ENCODE data around the gene TPM4.

TPM4 gene

DNA sequence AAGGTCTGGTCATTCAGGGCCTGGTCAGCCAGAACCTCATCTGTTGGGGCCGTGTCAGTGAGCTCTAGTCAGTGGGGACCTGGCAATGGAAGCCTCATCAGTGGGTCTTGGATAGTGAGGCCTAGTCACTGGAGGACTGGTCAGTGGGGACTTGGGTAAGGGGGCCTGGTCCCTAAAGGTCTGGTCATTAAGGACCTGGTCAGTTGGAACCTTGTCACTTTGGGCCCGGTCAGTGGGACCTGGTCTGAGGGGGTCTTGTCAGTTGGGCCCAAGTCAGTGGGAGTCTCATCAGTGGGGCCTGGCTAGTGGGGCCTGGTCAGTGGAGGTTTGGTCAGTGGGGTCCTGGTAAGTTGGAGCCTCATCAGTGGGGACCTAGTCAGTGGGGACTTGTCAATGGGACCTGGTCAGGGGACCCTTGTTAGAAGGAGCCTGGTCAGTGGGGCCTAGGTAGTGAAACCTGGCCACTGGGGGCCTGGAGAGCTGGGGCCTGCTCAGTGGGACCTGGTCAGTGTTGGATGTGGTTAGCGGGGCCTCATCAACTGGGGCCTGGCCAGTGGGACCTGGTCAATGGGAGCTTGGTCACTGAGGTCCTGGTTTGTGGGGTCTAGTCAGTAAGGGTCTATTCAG lies 43.7 kb upstream of the TPM4 start:
- DNase-seq (ENCODE audit: low read depth): no peak
- TF ChIP-seq CTCF (IDR thresholded peaks at IDR 0.05; ENCODE audit: low read depth, low read length, missing control alignments): no peak
- no peak overlapping the region for H3K4me3 ChIP-seq (ENCODE audit: low read depth, low read length)
- in situ Hi-C loops (cut with HindIII; ENCODE audit: low sequenced_read_pairs): no loop called here

DNA sequence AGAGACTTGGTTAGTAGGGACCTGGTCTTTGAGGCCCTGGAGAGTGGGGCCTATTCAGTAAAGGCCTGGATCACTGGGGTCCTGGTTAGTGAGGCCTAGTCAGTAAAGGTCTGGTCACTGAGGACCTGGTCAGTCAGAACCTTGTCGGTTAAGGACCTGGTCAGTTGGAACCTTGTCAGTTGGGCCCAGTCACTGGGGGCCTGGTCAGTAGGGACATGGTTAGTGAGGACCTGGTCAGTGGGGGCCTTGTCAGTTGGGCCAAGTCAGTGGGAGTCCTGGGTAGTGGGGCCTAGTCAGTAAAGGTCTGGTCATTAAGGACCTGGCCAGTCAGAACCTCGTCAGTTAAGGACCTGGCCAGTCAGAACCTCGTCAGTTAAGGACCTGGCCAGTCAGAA lies 43.2 kb upstream of the TPM4 start:
- no peak overlapping the region for H3K4me3 ChIP-seq (ENCODE audit: low read depth, low read length)
- no peak for TF ChIP-seq CTCF (IDR thresholded peaks at IDR 0.05; ENCODE audit: low read depth, low read length, missing control alignments)
- in situ Hi-C loops (cut with HindIII; ENCODE audit: low sequenced_read_pairs): no loop called here
- DNase-seq (ENCODE audit: low read depth): no peak

DNA sequence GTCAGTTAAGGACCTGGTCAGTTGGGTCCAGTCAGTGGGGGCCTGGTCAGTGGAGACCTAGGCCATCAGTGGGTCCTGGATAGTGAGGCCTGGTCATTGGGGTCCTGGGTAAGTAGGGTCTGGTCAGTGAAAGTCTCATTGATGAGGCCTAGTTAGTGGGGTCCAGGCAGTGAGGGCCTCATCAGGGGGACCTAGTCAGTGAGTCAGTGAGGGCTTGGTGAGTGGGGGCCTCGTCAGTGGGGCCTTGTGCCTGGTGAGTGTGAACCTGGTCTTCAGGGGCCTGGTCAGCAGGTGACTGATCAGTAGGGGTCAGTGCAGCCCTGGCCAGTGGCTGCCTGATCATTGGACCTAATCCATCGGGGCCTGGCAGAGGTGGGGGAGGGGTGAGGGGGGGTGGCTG lies 42.6 kb upstream of the TPM4 start:
- TF ChIP-seq CTCF (IDR thresholded peaks at IDR 0.05; ENCODE audit: low read depth, low read length, missing control alignments): no peak
- in situ Hi-C loops (cut with HindIII; ENCODE audit: low sequenced_read_pairs): no loop called here
- no peak overlapping the region for H3K4me3 ChIP-seq (ENCODE audit: low read depth, low read length)
- DNase-seq (ENCODE audit: low read depth): no peak

DNA sequence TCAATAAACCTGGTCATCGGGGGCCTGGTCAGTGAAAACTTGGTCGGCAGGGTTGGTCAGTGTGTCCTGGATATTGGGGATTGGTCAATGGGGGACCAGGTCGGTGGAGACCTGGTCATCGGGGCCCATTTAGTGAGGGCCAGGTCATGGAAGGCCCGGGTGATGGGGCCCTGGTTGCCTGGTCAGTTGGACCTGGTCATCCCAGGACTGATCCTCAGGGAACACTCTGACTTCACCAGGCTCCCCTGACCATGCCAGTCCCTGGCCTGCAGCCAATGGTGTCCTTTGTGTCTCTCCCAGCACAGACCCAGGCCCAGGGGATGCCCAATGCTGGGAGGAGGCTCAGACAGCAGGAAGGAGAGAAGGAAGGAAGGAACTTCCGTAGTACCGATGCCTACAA lies 42.1 kb upstream of the TPM4 start:
- no peak for DNase-seq (ENCODE audit: low read depth)
- TF ChIP-seq CTCF (IDR thresholded peaks at IDR 0.05; ENCODE audit: low read depth, low read length, missing control alignments): no peak
- in situ Hi-C loops (cut with HindIII; ENCODE audit: low sequenced_read_pairs): no loop called here
- no peak overlapping the region for H3K4me3 ChIP-seq (ENCODE audit: low read depth, low read length)

- in situ Hi-C loops (cut with HindIII; ENCODE audit: low sequenced_read_pairs): no loop called here
- no peak overlapping the region for H3K4me3 ChIP-seq (ENCODE audit: low read depth, low read length)
- no peak for TF ChIP-seq CTCF (IDR thresholded peaks at IDR 0.05; ENCODE audit: low read depth, low read length, missing control alignments)
- no peak for DNase-seq (ENCODE audit: low read depth)
Measured at GRCh38 chr19:16034958-16035560, 41.2 kb upstream of the TPM4 start.

- in situ Hi-C loops (cut with HindIII; ENCODE audit: low sequenced_read_pairs): no loop called here
- TF ChIP-seq CTCF (IDR thresholded peaks at IDR 0.05; ENCODE audit: low read depth, low read length, missing control alignments): no peak
- DNase-seq (ENCODE audit: low read depth): no peak
- H3K4me3 ChIP-seq (ENCODE audit: low read depth, low read length): no peak overlapping the region
Measured at GRCh38 chr19:16035601-16036297, 40.5 kb upstream of the TPM4 start.
